GM12801 (cell line): Measurements from ENCODE around the gene ASXL2.

ENCODE experiments used
- CTCF ChIP-seq: IDR thresholded peaks from one replicate; pipeline ENCODE4 v1.5.1; 2011; ENCODE audit warnings: control low read depth; ENCODE audit not compliant: insufficient read length; ENCODE audit errors: extremely low read depth

ASXL2 gene

GRCh38 chr2:25817630-25818029, 60.7 kb downstream of the ASXL2 start:
- no peak for TF ChIP-seq CTCF

- TF ChIP-seq CTCF: no peak
These were observed 61.3 kb downstream of the ASXL2 start for GRCh38 chr2:25817006-25817405.

GRCh38 chr2:25816249-25816648, 62.0 kb downstream of the ASXL2 start:
- TF ChIP-seq CTCF: no peak

GRCh38 chr2:25814681-25815080, 63.6 kb downstream of the ASXL2 start:
- no peak for TF ChIP-seq CTCF

GRCh38 chr2:25810428-25810827, 67.9 kb downstream of the ASXL2 start:
- no peak for TF ChIP-seq CTCF

GRCh38 chr2:25809646-25810045, 68.6 kb downstream of the ASXL2 start:
- TF ChIP-seq CTCF: no peak

- TF ChIP-seq CTCF: no peak
These were observed 70.3 kb downstream of the ASXL2 start for GRCh38 chr2:25808006-25808383.

- no peak for TF ChIP-seq CTCF
These were observed 71.3 kb downstream of the ASXL2 start for GRCh38 chr2:25806941-25807340.
